Measurements from ENCODE around the gene AATF.

AATF gene

GRCh38 chr17:36942019-36942599 is 6.6 kb upstream of the AATF start:
- no peak for DNase-seq

GRCh38 chr17:36942631-36943125 is 6.1 kb upstream of the AATF start:
- DNase-seq: no peak

GRCh38 chr17:36943250-36944191 is 5.2 kb upstream of the AATF start:
- DNase-seq: no peak

- no peak for DNase-seq
Observed at GRCh38 chr17:36944553-36944952, 4.2 kb upstream of the AATF start.

GRCh38 chr17:36945140-36945539 is 3.6 kb upstream of the AATF start:
- DNase-seq: no peak

GRCh38 chr17:36945959-36946725 is 2.6 kb upstream of the AATF start:
- no peak for DNase-seq

GRCh38 chr17:36946726-36947091 is 2.0 kb upstream of the AATF start:
- no peak for DNase-seq

- no peak for DNase-seq
Observed at GRCh38 chr17:36947922-36948716, 635 bp upstream of the AATF start.

DNA sequence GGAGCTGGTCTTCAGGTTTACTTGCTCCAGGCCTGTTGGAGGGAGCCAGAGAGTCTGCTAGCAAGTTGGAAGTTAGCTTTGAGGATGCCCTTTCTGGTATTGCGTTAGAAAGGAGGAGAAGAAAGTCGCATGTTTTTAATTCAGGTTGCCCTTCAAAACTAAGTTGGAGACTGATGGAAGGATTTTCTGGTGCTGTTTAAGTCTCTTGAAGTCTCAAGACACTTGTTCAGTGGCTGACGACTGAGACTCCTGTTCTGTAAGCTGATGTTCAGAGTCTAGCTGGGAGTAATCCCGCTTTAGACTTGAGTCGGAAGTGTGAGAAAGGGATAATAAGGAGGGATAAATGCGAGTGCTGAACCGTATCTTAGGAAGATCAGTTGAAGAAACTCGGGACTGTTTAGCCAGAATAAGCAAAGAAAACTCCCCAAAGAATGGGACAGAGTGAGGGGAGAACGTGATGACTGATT is 740 bp downstream of the AATF start:
- DNase-seq: no peak

DNA sequence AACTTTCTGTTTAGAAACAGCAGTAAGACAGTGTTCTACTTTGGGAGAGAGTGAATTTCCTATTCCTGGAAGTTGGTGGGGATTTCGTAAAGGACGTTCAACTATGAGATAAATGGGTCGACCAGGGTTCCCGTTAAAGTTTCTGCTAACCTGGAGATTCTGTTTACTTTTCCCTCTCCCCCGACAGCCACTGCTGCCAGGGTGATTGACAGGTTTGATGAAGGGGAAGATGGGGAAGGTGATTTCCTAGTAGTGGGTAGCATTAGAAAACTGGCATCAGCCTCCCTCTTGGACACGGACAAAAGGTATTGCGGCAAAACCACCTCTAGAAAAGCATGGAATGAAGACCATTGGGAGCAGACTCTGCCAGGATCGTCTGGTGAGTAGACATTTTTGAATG is 1.3 kb downstream of the AATF start:
- DNase-seq: no peak

DNA sequence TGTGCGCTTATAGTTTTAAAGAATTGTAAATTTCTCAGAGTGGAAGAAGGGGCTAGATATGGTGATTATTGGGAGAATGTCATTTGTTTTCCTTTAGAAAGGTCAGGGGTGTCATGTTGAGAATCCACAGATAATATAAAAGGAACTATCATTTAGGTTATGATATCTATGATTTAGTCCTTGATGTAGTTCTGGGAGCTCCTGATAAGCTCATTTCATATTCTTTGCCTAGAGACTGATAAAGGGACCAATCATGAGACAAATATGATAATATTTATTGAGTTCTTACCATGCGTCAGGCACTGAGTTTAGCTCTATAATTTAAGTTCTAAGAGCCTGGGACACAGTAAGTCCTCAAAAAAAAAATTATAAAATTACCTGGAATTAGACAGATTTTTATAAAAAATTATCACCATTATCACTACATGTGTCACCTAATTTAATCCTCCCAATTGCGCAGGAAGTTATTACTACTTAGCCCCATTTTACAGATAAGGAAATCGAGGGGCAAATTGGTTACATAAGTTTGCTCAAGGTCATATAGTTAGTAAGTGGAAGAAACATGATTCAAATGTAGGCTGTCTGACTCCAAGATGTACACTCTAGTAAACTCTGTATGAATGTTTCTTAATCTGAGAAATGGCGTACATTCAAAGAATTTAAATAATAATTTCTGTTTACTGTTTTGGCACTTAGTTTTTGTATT is 2.5 kb downstream of the AATF start:
- DNase-seq: no peak

DNA sequence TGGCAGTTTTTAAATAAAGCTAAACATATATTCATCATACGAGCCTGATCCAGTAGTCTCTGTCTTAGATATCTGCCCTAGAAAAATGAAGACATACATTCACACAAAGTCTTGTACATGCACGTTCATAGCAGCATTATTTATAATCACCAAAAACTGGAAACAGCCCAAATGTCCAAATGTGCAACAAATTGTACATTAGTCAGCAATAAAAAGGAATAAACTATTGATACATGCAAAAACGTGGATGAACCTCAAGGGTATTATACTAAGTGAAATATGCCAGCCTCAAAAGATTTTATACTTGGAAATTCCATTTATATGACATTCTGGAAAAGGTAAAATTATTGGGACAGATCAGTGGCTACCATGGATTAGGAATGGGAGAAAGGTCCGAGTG is 22.8 kb downstream of the AATF start:
- no peak for DNase-seq

- no peak for DNase-seq
Observed at GRCh38 chr17:36972186-36972700, 23.5 kb downstream of the AATF start.

GRCh38 chr17:36972905-36973304 is 24.2 kb downstream of the AATF start:
- DNase-seq: no peak

GRCh38 chr17:36975922-36976515 is 27.3 kb downstream of the AATF start:
- no peak for DNase-seq

GRCh38 chr17:36977066-36977465 is 28.3 kb downstream of the AATF start:
- DNase-seq: no peak

GRCh38 chr17:36977568-36977967 is 28.8 kb downstream of the AATF start:
- DNase-seq: no peak

DNA sequence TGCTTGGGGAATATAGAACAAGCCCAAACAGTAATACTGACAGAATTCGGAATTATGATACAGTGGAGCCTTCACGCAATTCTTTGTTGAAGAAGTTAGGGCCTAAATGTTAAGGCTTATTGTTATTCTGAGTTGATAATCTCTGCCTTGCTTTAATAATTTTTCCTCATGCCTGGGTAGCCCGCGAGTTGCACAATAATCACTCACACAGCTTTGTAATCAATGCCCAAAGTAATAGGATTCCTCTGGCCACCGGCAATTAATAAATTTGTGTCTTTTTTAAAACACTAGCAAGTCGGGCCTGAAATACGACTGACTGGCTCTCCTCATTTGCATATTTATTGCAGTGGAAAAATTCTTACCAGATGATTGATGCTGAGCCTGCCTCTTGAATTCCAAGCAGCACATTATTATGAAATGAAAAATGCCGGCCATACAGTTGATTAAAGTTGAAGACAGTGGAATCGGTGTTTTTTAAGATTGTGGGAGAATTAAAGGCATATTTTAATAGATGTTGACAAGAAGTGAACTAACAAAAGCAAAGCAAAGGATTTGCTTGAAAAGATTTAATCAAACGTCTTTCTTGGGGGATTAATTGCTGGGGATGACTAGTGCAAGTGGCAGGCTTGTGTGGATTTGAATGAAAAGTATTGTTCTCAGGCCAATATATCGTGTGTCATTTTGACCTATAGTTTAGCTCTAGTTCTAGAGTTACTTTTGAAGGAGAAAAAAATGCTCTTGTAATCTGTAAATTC is 30.2 kb downstream of the AATF start:
- DNase-seq: no peak

DNA sequence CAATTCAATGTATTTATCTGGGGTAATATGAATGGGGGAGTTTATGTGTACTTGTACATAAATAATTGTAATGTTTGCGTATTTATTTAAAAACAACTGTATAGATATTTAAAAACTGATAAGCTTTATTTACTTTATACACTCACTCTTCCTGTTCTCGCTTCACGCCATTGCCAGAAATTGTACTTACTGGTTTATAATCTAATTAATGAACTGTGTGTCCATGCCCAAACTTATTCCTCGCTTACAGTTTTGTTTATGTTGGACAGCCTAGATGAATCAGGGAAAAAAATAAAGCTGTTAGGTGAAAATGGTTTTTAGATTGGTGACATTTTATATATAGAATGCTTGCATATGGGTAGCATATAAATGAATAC is 30.8 kb downstream of the AATF start:
- no peak for DNase-seq

GRCh38 chr17:36980280-36980761 is 31.6 kb downstream of the AATF start:
- DNase-seq: no peak
